ENCODE results near the gene TJP2.

Gene TJP2

GRCh38 chr9:69136185-69136584 is 37.9 kb upstream of the TJP2 start:
- H3K36me3 ChIP-seq, result no peaks in the 10 kb centered on the region
- no peaks in the 10 kb centered on the region for H3K9me3 ChIP-seq
- H3K4me1 ChIP-seq, result peaks cover 0 to 33% (median 20%) of the 10 kb centered on the region in 4 donors
- no peaks in the 10 kb centered on the region for H3K27me3 ChIP-seq
- no peak for DNase-seq
- H3K27ac ChIP-seq, result no peak overlapping the region
- TF ChIP-seq CTCF (IDR thresholded peaks at IDR 0.05), result no peak
- H3K4me3 ChIP-seq, result no peak overlapping the region
- intact Hi-C loops (cut with DNase I; ENCODE audit: low total_unique reads), result no loop called here

DNA sequence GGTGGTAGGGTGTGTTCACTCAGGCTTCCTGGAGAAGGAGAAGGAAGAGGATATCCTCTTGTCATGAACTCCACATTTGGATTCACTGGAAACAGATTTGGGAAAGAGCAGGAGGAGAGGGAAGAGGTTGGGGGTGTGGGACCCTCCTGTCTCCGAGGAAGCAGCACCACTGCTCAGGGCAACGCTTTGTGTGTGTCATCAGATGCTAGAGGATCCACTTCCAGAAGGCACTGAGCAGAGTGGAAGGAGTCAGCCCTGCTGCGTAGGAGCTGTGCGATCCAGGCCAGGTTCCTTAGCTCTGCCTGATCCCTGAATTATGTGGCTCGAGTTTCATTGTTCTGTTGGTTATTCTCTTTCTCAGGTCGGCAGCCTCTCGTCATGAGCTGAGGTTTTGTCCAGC is 37.3 kb upstream of the TJP2 start:
- no peak for DNase-seq
- Histone ChIP-seq H3K4me1 (peaks cover 0 to 27% (median 15%) of the 10 kb centered on the region in 4 donors), H3K36me3 (no peaks in the 10 kb centered on the region), H3K9me3 (no peaks in the 10 kb centered on the region), H3K4me3 (no peak overlapping the region), H3K27ac (no peak overlapping the region), H3K27me3 (no peaks in the 10 kb centered on the region)
- intact Hi-C loops (cut with DNase I; ENCODE audit: low total_unique reads), result no loop called here
- TF ChIP-seq CTCF (IDR thresholded peaks at IDR 0.05), result no peak

DNA sequence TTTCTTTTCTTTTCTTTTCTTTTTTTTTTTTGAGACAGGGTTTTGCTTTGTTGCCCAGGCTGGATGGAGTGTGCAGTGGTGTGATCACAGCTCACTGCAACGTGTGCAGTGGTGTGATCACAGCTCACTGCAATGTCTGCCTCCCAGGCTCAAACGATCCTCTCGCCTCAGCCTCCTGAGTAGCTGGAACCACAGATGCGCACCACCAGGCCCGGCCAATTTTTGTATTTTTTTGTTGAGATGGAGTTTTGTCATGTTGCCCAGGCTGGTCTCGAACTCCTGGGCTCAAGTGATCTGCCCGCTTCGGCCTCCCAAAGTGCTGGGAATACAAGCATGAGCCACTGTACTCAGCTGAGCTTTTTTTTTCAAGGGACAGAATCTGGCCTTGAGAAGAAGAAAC is 36.8 kb upstream of the TJP2 start:
- no peak overlapping the region for H3K4me3 ChIP-seq
- intact Hi-C loops (cut with DNase I; ENCODE audit: low total_unique reads), result no loop called here
- no peak overlapping the region for H3K27ac ChIP-seq
- H3K36me3 ChIP-seq, result no peaks in the 10 kb centered on the region
- no peak for TF ChIP-seq CTCF (IDR thresholded peaks at IDR 0.05)
- DNase-seq, result no peak
- H3K27me3 ChIP-seq, result no peaks in the 10 kb centered on the region
- no peaks in the 10 kb centered on the region for H3K9me3 ChIP-seq
- peaks cover 0 to 27% (median 10%) of the 10 kb centered on the region in 4 donors for H3K4me1 ChIP-seq

DNA sequence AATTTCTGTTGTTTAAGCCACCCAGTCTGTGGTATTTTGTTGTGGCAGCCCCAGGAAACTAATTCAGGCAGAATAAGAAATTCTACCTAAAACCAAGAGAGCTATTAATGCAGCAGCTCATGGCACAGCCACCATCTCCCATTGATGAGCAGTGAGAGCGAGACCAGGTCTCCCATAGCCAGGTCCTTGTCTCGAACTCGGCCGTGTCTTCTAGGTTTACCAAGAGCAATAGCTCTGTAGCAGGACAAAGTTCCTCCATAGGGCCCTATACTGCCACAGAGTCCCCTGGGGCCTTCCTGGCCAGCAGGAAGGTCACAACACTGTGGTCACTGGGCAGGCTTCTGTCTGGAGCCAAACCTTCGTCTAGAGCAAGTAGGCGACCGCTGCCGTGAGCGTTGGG is 34.5 kb upstream of the TJP2 start:
- Histone ChIP-seq H3K4me1 (peaks cover 0 to 20% (median 2%) of the 10 kb centered on the region in 4 donors), H3K27ac (no peak overlapping the region), H3K4me3 (no peak overlapping the region), H3K27me3 (no peaks in the 10 kb centered on the region), H3K9me3 (no peaks in the 10 kb centered on the region), H3K36me3 (no peaks in the 10 kb centered on the region)
- intact Hi-C loops (cut with DNase I; ENCODE audit: low total_unique reads), result no loop called here
- TF ChIP-seq CTCF (IDR thresholded peaks at IDR 0.05), result no peak
- no peak for DNase-seq

- no peaks in the 10 kb centered on the region for H3K9me3 ChIP-seq
- H3K36me3 ChIP-seq, result no peaks in the 10 kb centered on the region
- H3K27me3 ChIP-seq, result no peaks in the 10 kb centered on the region
- peaks cover 0 to 20% (median 2%) of the 10 kb centered on the region in 4 donors for H3K4me1 ChIP-seq
- intact Hi-C loops (cut with DNase I; ENCODE audit: low total_unique reads), result loop anchor here (10.0 kb wide), 1 partner anchor 85 kb away; no protein-coding TSS in a partner anchor
- no peak for DNase-seq
- no peak overlapping the region for H3K27ac ChIP-seq
- no peak overlapping the region for H3K4me3 ChIP-seq
- no peak for TF ChIP-seq CTCF (IDR thresholded peaks at IDR 0.05)
Observed at GRCh38 chr9:69140123-69140735, 33.8 kb upstream of the TJP2 start.

Data from tibial artery (tissue), 4 donors.